ENCODE data around the gene TNIK.

Gene TNIK

DNA sequence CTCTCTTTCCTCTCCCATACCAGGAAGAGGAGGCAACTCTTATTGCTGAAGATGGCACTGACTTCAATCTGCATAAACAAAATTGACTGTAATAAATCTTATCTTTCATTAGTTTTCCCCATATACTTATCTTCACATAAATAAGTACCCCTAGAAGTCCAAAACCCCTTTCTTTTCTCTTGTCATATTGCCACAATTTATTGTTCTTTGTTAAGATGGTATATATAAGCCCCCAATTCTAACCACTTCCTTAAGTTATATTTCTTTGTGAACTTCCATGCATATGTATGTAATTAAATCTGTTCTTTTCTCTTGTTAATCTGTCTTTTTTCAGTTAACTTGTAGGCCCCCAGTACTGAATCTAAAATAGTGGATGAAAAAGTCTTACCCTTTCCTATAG is 68.8 kb downstream of the TNIK start:
- TF ChIP-seq CTCF (conservative IDR thresholded peaks at IDR 0.05; ENCODE audit: low read depth) = no peak
- no peak overlapping the region for H3K27ac ChIP-seq
- POLR2A ChIA-PET (ENCODE audit: low non-redundant PET) = no interaction called here
- CTCF ChIA-PET = interaction anchor here (0.5 kb wide), 1 partner anchor 519 kb away, joined by 4 read pairs; no protein-coding TSS in a partner anchor
- no peak for DNase-seq (ENCODE audit: low spot score)

- TF ChIP-seq CTCF (conservative IDR thresholded peaks at IDR 0.05; ENCODE audit: low read depth) = no peak
- no peak for DNase-seq (ENCODE audit: low spot score)
- ChIA-PET POLR2A (ENCODE audit: low non-redundant PET) (no interaction called here), CTCF (no interaction called here)
- no peak overlapping the region for H3K27ac ChIP-seq
Observed at GRCh38 chr3:171390051-171390941, 69.9 kb downstream of the TNIK start.

DNA sequence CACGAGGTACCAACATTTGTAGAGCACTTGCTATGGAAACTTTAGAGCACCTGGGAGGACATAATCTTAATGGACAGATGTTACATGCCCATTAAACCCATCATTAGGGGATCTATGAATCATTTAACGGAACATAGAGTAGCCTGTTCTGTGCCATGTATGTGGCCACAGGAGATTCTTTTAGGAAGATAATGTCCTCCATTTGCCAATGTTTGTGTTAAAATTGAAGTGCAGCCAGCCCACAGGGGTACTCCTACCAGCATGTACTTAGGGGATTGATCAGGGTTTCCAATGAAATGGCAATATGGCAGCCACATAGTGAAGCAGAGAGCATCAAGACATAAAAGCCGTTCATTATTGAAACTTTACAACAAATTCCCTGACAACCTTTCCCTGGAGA is 70.7 kb downstream of the TNIK start:
- DNase-seq (ENCODE audit: low spot score) = no peak
- H3K27ac ChIP-seq = no peak overlapping the region
- ChIA-PET CTCF (no interaction called here), POLR2A (ENCODE audit: low non-redundant PET) (no interaction called here)
- TF ChIP-seq CTCF (conservative IDR thresholded peaks at IDR 0.05; ENCODE audit: low read depth) = no peak

DNA sequence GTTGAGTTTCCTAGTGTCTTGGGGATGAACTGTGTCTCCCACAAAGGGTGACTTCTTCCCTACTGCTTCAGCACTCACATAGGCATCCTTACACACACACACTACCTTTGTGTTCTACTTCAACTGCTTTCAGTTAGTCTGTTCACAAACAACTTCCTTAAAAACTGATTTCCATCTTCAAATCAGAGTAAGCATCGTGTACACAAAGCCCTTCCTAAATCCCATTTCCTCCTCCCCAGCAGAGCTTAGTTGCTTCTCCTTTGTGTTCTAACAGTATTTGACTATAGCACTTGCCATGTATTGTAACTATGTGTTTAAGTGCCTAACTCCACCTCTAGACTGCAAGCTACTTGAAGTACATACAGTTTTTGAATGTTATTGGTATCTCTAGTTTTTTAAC is 71.7 kb downstream of the TNIK start:
- ChIA-PET CTCF (no interaction called here), POLR2A (ENCODE audit: low non-redundant PET) (no interaction called here)
- no peak for TF ChIP-seq CTCF (conservative IDR thresholded peaks at IDR 0.05; ENCODE audit: low read depth)
- DNase-seq (ENCODE audit: low spot score) = no peak
- no peak overlapping the region for H3K27ac ChIP-seq

GRCh38 chr3:171387062-171387461 is 73.1 kb downstream of the TNIK start:
- DNase-seq (ENCODE audit: low spot score) = no peak

DNA sequence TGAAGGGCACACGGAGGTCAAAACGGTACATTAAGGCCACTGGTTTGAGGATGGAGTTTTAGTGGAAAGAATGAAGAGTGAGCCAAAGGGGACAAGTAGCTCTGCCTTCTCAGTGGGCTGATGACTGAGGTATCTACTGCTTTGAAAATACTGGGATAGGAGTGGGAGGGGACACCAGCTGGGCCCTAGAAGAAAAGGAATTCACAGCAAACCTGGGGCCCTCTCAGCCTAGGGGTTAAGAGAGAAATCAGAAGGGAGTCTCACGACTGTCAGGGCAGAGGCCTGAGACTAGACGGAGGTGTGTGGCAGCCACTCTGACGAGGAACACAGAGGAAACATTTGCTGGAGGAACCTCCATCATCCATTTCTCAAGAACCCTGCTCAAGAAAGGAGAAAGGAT is 75.1 kb downstream of the TNIK start:
- DNase-seq (ENCODE audit: low spot score) = no peak
- H3K27ac ChIP-seq = no peak overlapping the region
- POLR2A ChIA-PET (ENCODE audit: low non-redundant PET) = no interaction called here
- CTCF ChIA-PET = no interaction called here
- TF ChIP-seq CTCF (conservative IDR thresholded peaks at IDR 0.05; ENCODE audit: low read depth) = no peak

More at GRCh38 chr3:171387062-171387461, 73.1 kb downstream of the TNIK start:
- H3K27ac ChIP-seq = no peak overlapping the region
- no peak for TF ChIP-seq CTCF (conservative IDR thresholded peaks at IDR 0.05; ENCODE audit: low read depth)
- ChIA-PET POLR2A (ENCODE audit: low non-redundant PET) (no interaction called here), CTCF (interaction anchor here (0.7 to 0.8 kb wide), 2 partner anchors 9 to 197 kb away, joined by 3 read pairs; no protein-coding TSS in a partner anchor)

Measured in RWPE1 (cell line).